LoVo (cell line): ENCODE measurements around the gene CXCL1.

Experiments
- DNase-seq: peaks from one replicate; pipeline ENCODE4 v3.0.0-alpha.2; 2016; ENCODE audit warnings: low spot score

CXCL1 gene

DNA sequence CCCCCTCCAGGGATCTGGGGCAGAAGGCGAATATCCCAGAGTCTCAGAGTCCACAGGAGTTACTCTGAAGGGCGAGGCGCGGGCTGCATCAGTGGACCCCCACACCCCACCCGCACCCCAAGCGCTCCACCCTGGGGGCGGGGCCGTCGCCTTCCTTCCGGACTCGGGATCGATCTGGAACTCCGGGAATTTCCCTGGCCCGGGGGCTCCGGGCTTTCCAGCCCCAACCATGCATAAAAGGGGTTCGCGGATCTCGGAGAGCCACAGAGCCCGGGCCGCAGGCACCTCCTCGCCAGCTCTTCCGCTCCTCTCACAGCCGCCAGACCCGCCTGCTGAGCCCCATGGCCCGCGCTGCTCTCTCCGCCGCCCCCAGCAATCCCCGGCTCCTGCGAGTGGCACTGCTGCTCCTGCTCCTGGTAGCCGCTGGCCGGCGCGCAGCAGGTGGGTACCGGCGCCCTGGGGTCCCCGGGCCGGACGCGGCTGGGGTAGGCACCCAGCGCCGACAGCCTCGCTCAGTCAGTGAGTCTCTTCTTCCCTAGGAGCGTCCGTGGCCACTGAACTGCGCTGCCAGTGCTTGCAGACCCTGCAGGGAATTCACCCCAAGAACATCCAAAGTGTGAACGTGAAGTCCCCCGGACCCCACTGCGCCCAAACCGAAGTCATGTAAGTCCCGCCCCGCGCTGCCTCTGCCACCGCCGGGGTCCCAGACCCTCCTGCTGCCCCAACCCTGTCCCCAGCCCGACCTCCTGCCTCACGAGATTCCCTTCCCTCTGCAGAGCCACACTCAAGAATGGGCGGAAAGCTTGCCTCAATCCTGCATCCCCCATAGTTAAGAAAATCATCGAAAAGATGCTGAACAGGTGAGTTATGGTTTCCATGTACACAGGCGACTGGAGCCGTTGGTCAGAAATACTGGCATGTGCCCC, at the start of gene CXCL1:
Gene CXCL1 (plus strand): TSS at position 264 of the 926 bp plus-strand sequence. CDS start 78 bp downstream, at position 342.
- DNase-seq, result peak; percentile 54

GRCh38 chr4:73821325-73821724, 47.9 kb upstream of the CXCL1 start:
- no peak for DNase-seq

GRCh38 chr4:73822389-73822788, 46.8 kb upstream of the CXCL1 start:
- DNase-seq, result no peak

DNA sequence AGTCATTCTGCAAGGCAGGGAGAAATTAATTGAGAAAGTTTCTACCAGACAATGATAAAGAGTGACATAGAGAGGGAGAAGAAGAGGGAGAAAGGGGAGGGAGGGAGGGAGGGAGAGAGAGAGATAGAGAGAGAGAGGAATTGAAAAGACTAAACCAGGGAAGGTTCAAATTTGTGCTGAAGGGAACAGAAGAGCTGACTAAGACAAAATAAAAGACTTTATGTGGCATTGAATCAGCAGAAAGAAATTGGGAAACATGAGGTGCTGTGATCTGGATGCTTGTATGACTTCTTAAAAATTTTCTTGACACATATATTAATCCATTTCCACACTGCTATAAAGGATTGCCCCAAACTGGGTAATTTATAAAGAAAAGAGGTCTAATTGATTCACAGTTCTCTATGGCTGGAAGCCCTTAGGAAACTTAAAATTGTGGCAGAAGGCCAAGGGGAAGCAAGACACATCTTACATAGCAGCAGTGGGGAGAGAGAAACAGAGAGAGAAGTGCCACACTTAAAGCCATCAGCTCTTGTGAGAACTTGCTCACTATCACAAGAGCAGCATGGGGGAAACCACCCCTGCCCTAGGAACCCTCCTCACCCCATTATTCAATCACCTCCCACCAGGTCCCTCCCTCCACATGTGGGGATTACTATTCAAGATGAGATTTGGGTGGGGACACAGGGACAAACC, 46.2 kb upstream of the CXCL1 start:
- no peak for DNase-seq

- DNase-seq, result no peak
Measured at GRCh38 chr4:73823760-73824159, 45.4 kb upstream of the CXCL1 start.

DNA sequence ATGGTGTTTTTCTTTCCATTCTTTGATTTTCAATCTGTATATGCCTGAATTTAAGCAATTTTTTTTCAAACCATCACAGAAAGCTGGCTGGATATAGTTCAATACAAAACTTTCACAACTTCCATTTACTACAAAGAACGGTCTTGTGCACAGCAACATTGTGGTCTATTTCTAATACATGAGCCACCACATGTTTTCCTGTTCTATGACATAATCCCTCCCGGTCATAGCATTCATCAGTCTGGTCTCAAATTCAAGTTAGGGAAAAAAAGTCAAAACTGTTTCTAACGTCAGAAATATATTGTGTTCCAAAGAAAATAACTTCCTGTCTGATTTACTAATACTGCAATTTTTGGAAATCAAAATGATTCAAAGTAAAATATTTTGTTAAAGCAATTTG, 40.2 kb upstream of the CXCL1 start:
- DNase-seq, result no peak

GRCh38 chr4:73831569-73831968, 37.6 kb upstream of the CXCL1 start:
- no peak for DNase-seq

- DNase-seq, result no peak
Measured at GRCh38 chr4:73832651-73833237, 36.4 kb upstream of the CXCL1 start.

GRCh38 chr4:73836373-73837279, 32.6 kb upstream of the CXCL1 start, which contains the start of gene CXCL6:
CXCL6 (plus strand) TSS chr4:73836678; CDS start chr4:73836751, 73 bp downstream.
- no peak for DNase-seq

- DNase-seq, result no peak
Measured at GRCh38 chr4:73839071-73839470, 30.1 kb upstream of the CXCL1 start.

DNA sequence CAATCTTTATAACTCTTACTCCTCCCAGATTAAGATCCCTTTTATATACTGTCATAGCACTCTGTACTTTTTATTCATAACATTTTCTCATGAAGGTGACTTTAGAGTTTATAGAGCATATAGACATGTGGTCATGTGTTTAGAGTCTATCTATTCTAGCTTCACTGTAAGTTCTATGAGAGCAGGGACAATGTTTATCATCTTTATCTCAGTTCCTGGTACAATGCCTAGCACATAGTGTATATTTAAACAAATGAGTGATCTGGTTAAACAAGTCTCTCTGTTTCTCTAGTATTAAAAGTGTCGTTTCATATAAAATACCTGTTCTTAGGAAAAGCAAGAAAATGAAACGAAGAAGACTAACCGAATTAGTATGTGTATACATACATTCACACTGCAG, 29.5 kb upstream of the CXCL1 start:
- DNase-seq, result no peak

DNA sequence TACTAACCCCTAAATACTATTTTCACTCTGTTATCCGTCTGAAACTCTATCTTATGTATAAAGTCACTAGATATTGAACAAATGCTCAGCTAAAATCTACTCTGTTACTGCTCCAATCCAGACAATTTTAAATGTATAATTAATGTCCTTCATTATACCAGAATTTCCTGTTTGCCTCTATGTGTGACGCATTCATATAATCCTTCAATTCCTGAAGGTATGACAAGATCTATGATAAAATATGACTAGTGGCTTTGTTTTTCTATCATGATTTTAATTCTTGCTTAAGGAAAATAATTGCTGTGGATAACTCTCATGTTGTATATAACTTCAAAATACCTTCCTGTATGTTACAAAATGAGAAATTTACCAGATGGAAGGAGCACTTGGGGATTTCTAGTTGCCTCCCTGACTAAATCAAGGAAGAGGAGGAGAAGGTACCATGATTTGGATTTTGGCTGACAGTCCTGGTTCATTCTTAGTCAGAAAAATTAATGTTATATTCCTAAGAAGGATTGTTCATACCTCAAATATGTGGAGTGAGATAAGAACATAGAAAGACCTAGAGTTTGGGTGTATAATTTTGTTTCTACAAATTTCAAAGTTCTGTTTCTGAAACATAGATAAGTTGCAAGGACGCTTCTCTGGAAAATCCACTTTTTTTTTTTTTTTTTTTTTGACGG, 27.8 kb upstream of the CXCL1 start:
- no peak for DNase-seq

GRCh38 chr4:73842696-73843095, 26.5 kb upstream of the CXCL1 start:
- no peak for DNase-seq

GRCh38 chr4:73843369-73843768, 25.8 kb upstream of the CXCL1 start:
- no peak for DNase-seq

GRCh38 chr4:73844345-73844744, 24.8 kb upstream of the CXCL1 start:
- DNase-seq, result peak; percentile 22

- no peak for DNase-seq
Measured at GRCh38 chr4:73844806-73845205, 24.4 kb upstream of the CXCL1 start.

DNA sequence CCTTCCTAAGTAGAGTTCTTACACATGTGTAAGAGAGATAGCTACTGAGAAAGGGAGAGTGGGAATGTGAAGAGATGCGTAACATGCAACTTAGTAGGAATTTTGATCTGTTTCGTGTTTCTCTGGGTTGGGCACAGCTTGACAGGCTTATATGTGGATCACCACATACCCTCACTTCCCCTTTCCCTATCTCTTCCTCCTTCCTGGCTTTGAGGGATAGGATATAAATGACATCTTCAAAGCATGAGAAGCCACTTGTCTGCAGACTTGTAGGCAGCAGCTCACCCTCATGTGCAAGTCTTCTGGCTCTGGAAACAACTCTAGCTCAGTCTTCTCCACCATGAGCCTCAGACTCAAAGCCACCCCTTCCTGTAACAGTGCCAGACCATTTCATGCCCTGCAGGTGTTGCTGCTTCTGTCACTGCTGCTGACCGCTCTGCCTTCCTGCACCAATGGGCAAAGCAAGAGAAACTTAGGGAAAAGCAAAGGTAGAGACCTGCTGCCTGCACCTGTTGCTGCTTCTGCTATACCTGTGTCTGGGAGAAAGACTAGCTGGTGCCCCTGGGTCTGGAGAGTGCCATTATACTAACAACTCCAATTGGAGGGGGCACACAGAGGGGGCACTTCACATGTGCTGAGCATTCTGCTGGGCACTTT, 21.5 kb upstream of the CXCL1 start:
- no peak for DNase-seq

DNA sequence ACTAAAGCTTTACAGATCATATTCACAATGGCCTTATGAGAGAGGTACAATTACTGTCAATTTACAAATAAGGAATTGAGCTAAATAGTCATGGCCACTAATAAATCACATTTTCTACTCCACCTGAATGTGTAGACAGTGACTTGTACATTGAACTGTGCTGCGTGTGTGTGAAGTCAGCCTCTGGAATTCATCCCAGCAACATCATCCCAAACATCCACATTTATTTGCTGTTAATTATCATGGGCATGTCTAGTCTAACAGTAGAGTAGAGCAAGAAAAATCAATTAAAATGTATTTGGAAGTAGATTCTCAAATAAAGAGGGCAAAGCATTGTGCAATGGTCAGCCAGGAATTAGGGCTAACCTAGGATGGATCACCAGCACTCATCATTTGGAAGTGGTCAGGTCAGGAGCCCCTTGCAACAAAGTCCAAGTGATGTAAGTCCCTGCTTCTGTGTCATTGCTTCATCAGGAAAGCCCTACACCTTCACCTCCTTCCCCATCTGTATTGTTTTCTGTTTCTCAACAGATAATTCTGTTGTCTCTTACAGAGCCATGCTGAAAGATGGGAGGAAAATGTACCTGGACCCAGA, 20.9 kb upstream of the CXCL1 start:
- no peak for DNase-seq

GRCh38 chr4:73850261-73850970, 18.8 kb upstream of the CXCL1 start:
- DNase-seq, result no peak

GRCh38 chr4:73851293-73851692, 17.9 kb upstream of the CXCL1 start:
- DNase-seq, result no peak
